Tibial nerve (tissue), 4 donors: Measurements from ENCODE around the gene CPNE7.

Experiments
- CTCF ChIP-seq, 5 experiments: fragments of 200-600 bp in 3 of 5; fragments of 450-650 bp in 2 of 5; sonication (generic) in 3 of 5; IDR thresholded peaks; one replicate each; pipeline ENCODE4 v1.5.1; 2016 to 2019; ENCODE audit warnings: antibody characterized with exemption in 5 of 5, mild to moderate bottlenecking in 3 of 5, moderate library complexity in 2 of 5
- EP300 ChIP-seq, 2 donors: sonication (generic); formaldehyde crosslinking; IDR thresholded peaks; one replicate each; pipeline ENCODE4 v1.6.1; 2017; ENCODE audit warnings: antibody characterized with exemption in 2 of 2, mild to moderate bottlenecking in 1 of 2
- POLR2A ChIP-seq, 2 donors: fragments of 450-650 bp; IDR thresholded peaks; one replicate each; pipeline ENCODE4 v1.6.1; 2017; ENCODE audit warnings: antibody characterized with exemption in 2 of 2, mild to moderate bottlenecking in 2 of 2, moderate library complexity in 2 of 2

- no peak for TF ChIP-seq POLR2A (IDR thresholded peaks at IDR 0.05)
- no peak for TF ChIP-seq EP300 (IDR thresholded peaks at IDR 0.05)
- TF ChIP-seq CTCF (IDR thresholded peaks at IDR 0.05) = no peak
Observed at GRCh38 chr16:89643769-89644300, 68.3 kb downstream of the CPNE7 start.
